Suppressor macrophage treated with lipopolysaccharide for 4 hours (primary cell): Measurements from ENCODE around the gene TRIM9.
A peak's percentile ranks its signal among the peaks of the same experiment; 100 is the strongest.

Source experiments
- DNase-seq: peaks from one replicate; pipeline ENCODE4 v3.0.0-alpha.2; 2020

TRIM9 gene

GRCh38 chr14:51041883-51042282 is 53.0 kb downstream of the TRIM9 start:
- no peak for DNase-seq

GRCh38 chr14:51041108-51041531 is 53.8 kb downstream of the TRIM9 start:
- no peak for DNase-seq

GRCh38 chr14:51039252-51039651 is 55.7 kb downstream of the TRIM9 start:
- DNase-seq = peak; percentile 23

- DNase-seq = no peak
Measured at GRCh38 chr14:51035611-51036192, 59.2 kb downstream of the TRIM9 start.

GRCh38 chr14:51028851-51029754 is 65.8 kb downstream of the TRIM9 start:
- DNase-seq = no peak

GRCh38 chr14:51028361-51028760 is 66.5 kb downstream of the TRIM9 start:
- DNase-seq = no peak

- no peak for DNase-seq
Measured at GRCh38 chr14:51024377-51024776, 70.5 kb downstream of the TRIM9 start.

GRCh38 chr14:51023964-51024363 is 70.9 kb downstream of the TRIM9 start:
- DNase-seq = no peak

- no peak for DNase-seq
Measured at GRCh38 chr14:51022769-51023168, 72.1 kb downstream of the TRIM9 start.

GRCh38 chr14:51020024-51020710 is 74.7 kb downstream of the TRIM9 start:
- no peak for DNase-seq

GRCh38 chr14:51019089-51019488 is 75.8 kb downstream of the TRIM9 start:
- DNase-seq = no peak

GRCh38 chr14:51018521-51018920 is 76.4 kb downstream of the TRIM9 start:
- DNase-seq = no peak

GRCh38 chr14:51014625-51015024 is 80.3 kb downstream of the TRIM9 start:
- DNase-seq = no peak

- no peak for DNase-seq
Measured at GRCh38 chr14:51014086-51014485, 80.8 kb downstream of the TRIM9 start.

GRCh38 chr14:51012055-51012454 is 82.8 kb downstream of the TRIM9 start:
- peak; percentile 50 for DNase-seq

- no peak for DNase-seq
Measured at GRCh38 chr14:51008446-51008845, 86.5 kb downstream of the TRIM9 start.

GRCh38 chr14:51006781-51007211 is 88.1 kb downstream of the TRIM9 start:
- peak; percentile 85 for DNase-seq

- DNase-seq = no peak
Measured at GRCh38 chr14:51006324-51006723, 88.6 kb downstream of the TRIM9 start.

- peak; percentile 54 for DNase-seq
Measured at GRCh38 chr14:51004801-51005526, 89.9 kb downstream of the TRIM9 start.

GRCh38 chr14:51004352-51004800 is 90.5 kb downstream of the TRIM9 start:
- DNase-seq = no peak

- no peak for DNase-seq
Measured at GRCh38 chr14:51002406-51002999, 92.4 kb downstream of the TRIM9 start.

- no peak for DNase-seq
Measured at GRCh38 chr14:51000566-51000965, 94.3 kb downstream of the TRIM9 start.
